Calu3 (cell line): ENCODE measurements around the gene TXNDC17. TPM values are rescaled to one million over a fixed set of nuclear protein-coding genes. Genes with fewer than 3 reads are reported as not detected.

Source experiments
- BruUV-seq: library from RNA; stranded (reverse); fragments of 400-500 nt; replicated peaks from 2 replicates; lab custom pipeline; 2021; lab: Mats Ljungman, UMichigan
- CTCF ChIA-PET: fragments of 300-600 bp; sonication (Branson Sonifier 250); formaldehyde crosslinking; loops from one replicate; lab custom pipeline; 2022; ENCODE audit warnings: antibody characterized with exemption; lab: Charles Lee
- DNase-seq: peaks from one replicate; pipeline ENCODE4 v3.0.0; 2022
- H3K27ac Mint-ChIP-seq: one replicate; pipeline ENCODE4 v1.8.0; 2022; ENCODE audit warnings: mixed read lengths; ENCODE audit not compliant: unreplicated experiment
- H3K27me3 Mint-ChIP-seq: one replicate; pipeline ENCODE4 v1.8.0; 2022; ENCODE audit warnings: mixed read lengths; ENCODE audit not compliant: unreplicated experiment
- H3K36me3 Mint-ChIP-seq: one replicate; pipeline ENCODE4 v1.8.0; 2022; ENCODE audit warnings: mild to moderate bottlenecking, moderate library complexity, mixed read lengths; ENCODE audit not compliant: insufficient read depth, unreplicated experiment
- H3K4me1 Mint-ChIP-seq: one replicate; pipeline ENCODE4 v1.8.0; 2022; ENCODE audit warnings: mild to moderate bottlenecking, low read depth, mixed read lengths; ENCODE audit not compliant: unreplicated experiment
- H3K4me3 Mint-ChIP-seq: one replicate; pipeline ENCODE4 v1.8.0; 2022; ENCODE audit warnings: mild to moderate bottlenecking, low read depth, moderate library complexity, mixed read lengths; ENCODE audit not compliant: unreplicated experiment
- H3K9me3 Mint-ChIP-seq: one replicate; pipeline ENCODE4 v1.8.0; 2022; ENCODE audit warnings: low read depth, mixed read lengths; ENCODE audit not compliant: unreplicated experiment
- intact Hi-C: fragments of 100-400 bp; cut with micrococcal nuclease; formaldehyde crosslinking; loops from one replicate; pipeline ENCODE4 v1.10.0; 2022; ENCODE audit not compliant: unreplicated experiment
- total RNA-seq: library from RNA; stranded (reverse); gene quantifications from 2 replicates; pipeline ENCODE4 v1.2.3, GENCODE V29; 2022
- TF ChIP-seq, protein P1 (sequence below): fragments of 200-600 bp; IDR thresholded peaks from one replicate; pipeline ENCODE4 v1.8.0; 2022; ENCODE audit warnings: antibody characterized with exemption; ENCODE audit not compliant: unreplicated experiment

Gene TXNDC17
- total RNA-seq, 1 experiment from 2014 or later, result 105 TPM

DNA sequence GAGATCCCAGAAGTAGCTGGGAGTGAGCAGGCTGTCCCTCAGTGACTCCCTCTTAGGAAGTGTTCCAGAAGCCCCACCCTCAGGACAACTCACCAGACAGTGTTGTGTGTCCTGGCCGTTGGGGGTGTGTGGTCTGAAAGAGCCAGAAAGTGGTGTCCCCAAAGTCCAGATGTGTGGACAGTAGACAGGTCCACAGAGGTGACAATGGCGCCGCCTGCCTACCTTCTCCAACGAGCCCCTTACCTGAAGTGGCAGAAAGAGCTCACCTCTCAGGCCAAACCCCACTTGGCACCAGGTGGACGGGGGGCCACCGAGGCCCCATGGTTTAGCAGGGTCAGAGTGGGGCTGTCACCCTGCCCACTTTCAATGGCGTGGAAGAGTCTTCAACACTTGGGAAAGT, 30.6 kb downstream of the TXNDC17 start:
- TF ChIP-seq, protein P1, sequence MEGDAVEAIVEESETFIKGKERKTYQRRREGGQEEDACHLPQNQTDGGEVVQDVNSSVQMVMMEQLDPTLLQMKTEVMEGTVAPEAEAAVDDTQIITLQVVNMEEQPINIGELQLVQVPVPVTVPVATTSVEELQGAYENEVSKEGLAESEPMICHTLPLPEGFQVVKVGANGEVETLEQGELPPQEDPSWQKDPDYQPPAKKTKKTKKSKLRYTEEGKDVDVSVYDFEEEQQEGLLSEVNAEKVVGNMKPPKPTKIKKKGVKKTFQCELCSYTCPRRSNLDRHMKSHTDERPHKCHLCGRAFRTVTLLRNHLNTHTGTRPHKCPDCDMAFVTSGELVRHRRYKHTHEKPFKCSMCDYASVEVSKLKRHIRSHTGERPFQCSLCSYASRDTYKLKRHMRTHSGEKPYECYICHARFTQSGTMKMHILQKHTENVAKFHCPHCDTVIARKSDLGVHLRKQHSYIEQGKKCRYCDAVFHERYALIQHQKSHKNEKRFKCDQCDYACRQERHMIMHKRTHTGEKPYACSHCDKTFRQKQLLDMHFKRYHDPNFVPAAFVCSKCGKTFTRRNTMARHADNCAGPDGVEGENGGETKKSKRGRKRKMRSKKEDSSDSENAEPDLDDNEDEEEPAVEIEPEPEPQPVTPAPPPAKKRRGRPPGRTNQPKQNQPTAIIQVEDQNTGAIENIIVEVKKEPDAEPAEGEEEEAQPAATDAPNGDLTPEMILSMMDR, result no peak
- Mint-ChIP-seq H3K36me3 (peaks cover 11% of the 10 kb centered on the region), H3K4me3 (no peak overlapping the region), H3K27me3 (no peaks in the 10 kb centered on the region), H3K9me3 (no peaks in the 10 kb centered on the region), H3K27ac (peak overlapping the region; percentile 70), H3K4me1 (peaks cover 15% of the 10 kb centered on the region)
- BruUV-seq, result no TSS peak
- DNase-seq, result no peak
- CTCF ChIA-PET, result no interaction called here
- intact Hi-C loops, result no loop called here

DNA sequence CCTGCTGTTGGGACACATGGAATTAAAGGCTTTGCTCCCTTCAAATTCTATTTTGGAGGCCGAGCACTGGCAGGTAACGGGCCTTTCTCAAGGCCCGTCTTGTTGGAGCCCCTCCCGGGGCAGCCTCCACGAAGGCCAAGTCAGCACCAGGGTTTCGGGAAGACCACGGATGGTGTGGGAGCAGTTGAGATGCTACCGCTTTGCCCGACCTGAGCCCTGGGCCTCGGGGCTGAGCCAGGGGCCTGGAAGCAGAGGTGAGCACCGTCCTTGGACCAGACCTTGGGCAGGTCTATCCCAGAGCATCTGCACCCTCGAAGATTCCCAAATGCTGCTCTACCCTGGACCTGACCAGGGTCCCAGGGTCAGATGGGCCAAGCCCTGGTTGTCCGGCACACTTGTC, 33.7 kb downstream of the TXNDC17 start:
- no peak overlapping the region for H3K27ac Mint-ChIP-seq
- H3K9me3 Mint-ChIP-seq, result no peaks in the 10 kb centered on the region
- H3K27me3 Mint-ChIP-seq, result peaks cover 14% of the 10 kb centered on the region
- peaks cover 9% of the 10 kb centered on the region for H3K4me1 Mint-ChIP-seq
- H3K4me3 Mint-ChIP-seq, result no peak overlapping the region
- CTCF ChIA-PET, result no interaction called here
- DNase-seq, result no peak
- intact Hi-C loops, result no loop called here
- TF ChIP-seq, protein P1, result no peak
- no TSS peak for BruUV-seq
- peaks cover 4% of the 10 kb centered on the region for H3K36me3 Mint-ChIP-seq

DNA sequence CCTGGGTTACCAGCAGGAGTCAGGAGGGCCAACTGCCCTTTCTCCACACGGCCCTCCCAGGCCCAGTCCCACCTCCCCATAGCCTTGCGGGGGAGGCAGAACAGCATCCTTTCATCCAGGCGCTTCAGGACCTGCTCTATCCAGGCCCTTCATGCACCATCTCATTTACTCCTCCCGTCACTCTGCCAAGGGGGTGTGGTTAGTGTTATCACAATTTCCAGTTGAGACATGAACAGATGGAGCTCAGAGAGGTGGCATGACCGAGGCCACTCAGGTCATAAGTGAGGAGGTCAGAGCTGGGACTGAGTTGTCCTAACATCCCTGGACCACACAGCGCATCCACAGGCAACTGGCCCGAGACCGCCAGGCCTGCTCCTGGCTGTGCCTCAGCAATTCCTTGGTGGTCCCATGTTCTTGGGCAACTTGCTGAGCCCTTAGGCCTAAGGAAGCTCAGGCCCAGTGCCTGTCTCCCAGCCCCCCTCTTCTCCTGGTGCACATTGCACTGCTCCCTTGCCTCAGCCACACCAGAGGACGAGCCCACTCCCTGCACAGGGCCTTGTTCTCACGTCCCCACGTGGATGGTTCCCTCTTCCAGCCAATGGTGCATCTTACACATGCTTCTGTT, 34.5 kb downstream of the TXNDC17 start:
- no peak for DNase-seq
- intact Hi-C loops, result no loop called here
- Mint-ChIP-seq H3K4me1 (peaks cover 5% of the 10 kb centered on the region), H3K9me3 (no peaks in the 10 kb centered on the region), H3K27me3 (peaks cover 14% of the 10 kb centered on the region), H3K4me3 (no peak overlapping the region), H3K36me3 (no peaks in the 10 kb centered on the region), H3K27ac (no peak overlapping the region)
- CTCF ChIA-PET, result no interaction called here
- TF ChIP-seq, protein P1, result no peak
- BruUV-seq, result no TSS peak

DNA sequence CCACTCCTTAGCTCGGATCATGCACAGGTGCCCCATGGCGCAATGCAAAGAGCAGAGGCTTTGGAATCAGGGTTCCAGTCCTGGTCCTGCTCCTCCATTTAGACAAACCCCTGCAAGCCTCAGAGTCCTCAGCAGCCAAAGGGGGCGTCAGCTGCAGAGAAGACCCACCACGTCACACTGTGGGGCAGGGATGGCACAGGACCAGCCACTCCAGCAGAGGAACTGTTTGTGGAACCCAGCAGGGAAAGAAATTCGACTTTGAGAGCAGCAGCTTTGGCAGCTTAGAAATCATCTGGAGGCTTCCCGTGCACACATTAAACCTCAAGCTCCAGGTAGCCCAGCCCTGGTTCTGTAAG, 35.9 kb downstream of the TXNDC17 start:
- Mint-ChIP-seq H3K27me3 (peaks cover 14% of the 10 kb centered on the region), H3K36me3 (no peaks in the 10 kb centered on the region), H3K27ac (no peak overlapping the region), H3K9me3 (no peaks in the 10 kb centered on the region), H3K4me3 (no peak overlapping the region), H3K4me1 (peaks cover 13% of the 10 kb centered on the region)
- BruUV-seq, result no TSS peak
- TF ChIP-seq, protein P1, result no peak
- CTCF ChIA-PET, result interaction anchor here (0.5 kb wide), 1 partner anchor 261 kb away, joined by 3 read pairs; no protein-coding TSS in a partner anchor
- intact Hi-C loops, result no loop called here
- no peak for DNase-seq
